ENCODE measurements around the gene NRXN3.

NRXN3 gene

GRCh38 chr14:78758333-78758732, 588.2 kb downstream of the NRXN3 start:
- ChIA-PET CTCF (interaction anchor here (1.0 to 1.5 kb wide), 3 partner anchors 9 to 15 kb away, joined by 3 to 5 read pairs (median 4); no protein-coding TSS in a partner anchor), POLR2A (no interaction called here)
- H3K4me3 ChIP-seq (ENCODE audit: low read depth, low read length): no peak overlapping the region
- peak; percentile 37 for TF ChIP-seq CTCF (IDR thresholded peaks at IDR 0.05; ENCODE audit: insufficient read depth, low read length, missing control alignments)
- DNase-seq (ENCODE audit: low read depth, low spot score): no peak

- no peak for TF ChIP-seq CTCF (IDR thresholded peaks at IDR 0.05; ENCODE audit: insufficient read depth, low read length, missing control alignments)
- POLR2A ChIA-PET: no interaction called here
- CTCF ChIA-PET: no interaction called here
- no peak for DNase-seq (ENCODE audit: low read depth, low spot score)
- no peak overlapping the region for H3K4me3 ChIP-seq (ENCODE audit: low read depth, low read length)
Measured at GRCh38 chr14:78762331-78762730, 592.2 kb downstream of the NRXN3 start.

GRCh38 chr14:78763746-78764145, 593.6 kb downstream of the NRXN3 start:
- H3K4me3 ChIP-seq (ENCODE audit: low read depth, low read length): no peak overlapping the region
- no peak for TF ChIP-seq CTCF (IDR thresholded peaks at IDR 0.05; ENCODE audit: insufficient read depth, low read length, missing control alignments)
- no peak for DNase-seq (ENCODE audit: low read depth, low spot score)
- POLR2A ChIA-PET: no interaction called here
- CTCF ChIA-PET: no interaction called here

GRCh38 chr14:78764240-78764639, 594.1 kb downstream of the NRXN3 start:
- TF ChIP-seq CTCF (IDR thresholded peaks at IDR 0.05; ENCODE audit: insufficient read depth, low read length, missing control alignments): no peak
- DNase-seq (ENCODE audit: low read depth, low spot score): no peak
- no peak overlapping the region for H3K4me3 ChIP-seq (ENCODE audit: low read depth, low read length)
- ChIA-PET CTCF (no interaction called here), POLR2A (no interaction called here)

GRCh38 chr14:78764645-78765044, 594.5 kb downstream of the NRXN3 start:
- POLR2A ChIA-PET: no interaction called here
- DNase-seq (ENCODE audit: low read depth, low spot score): no peak
- TF ChIP-seq CTCF (IDR thresholded peaks at IDR 0.05; ENCODE audit: insufficient read depth, low read length, missing control alignments): no peak
- H3K4me3 ChIP-seq (ENCODE audit: low read depth, low read length): no peak overlapping the region
- CTCF ChIA-PET: no interaction called here

- ChIA-PET CTCF (interaction anchor here (1.8 kb wide), 1 partner anchor 9 kb away, joined by 4 read pairs; no protein-coding TSS in a partner anchor), POLR2A (no interaction called here)
- TF ChIP-seq CTCF (IDR thresholded peaks at IDR 0.05; ENCODE audit: insufficient read depth, low read length, missing control alignments): no peak
- H3K4me3 ChIP-seq (ENCODE audit: low read depth, low read length): no peak overlapping the region
- DNase-seq (ENCODE audit: low read depth, low spot score): no peak
Measured at GRCh38 chr14:78767436-78767835, 597.3 kb downstream of the NRXN3 start.
